ENCODE data around the gene MAP1LC3B2.

The MAP1LC3B2 gene

DNA sequence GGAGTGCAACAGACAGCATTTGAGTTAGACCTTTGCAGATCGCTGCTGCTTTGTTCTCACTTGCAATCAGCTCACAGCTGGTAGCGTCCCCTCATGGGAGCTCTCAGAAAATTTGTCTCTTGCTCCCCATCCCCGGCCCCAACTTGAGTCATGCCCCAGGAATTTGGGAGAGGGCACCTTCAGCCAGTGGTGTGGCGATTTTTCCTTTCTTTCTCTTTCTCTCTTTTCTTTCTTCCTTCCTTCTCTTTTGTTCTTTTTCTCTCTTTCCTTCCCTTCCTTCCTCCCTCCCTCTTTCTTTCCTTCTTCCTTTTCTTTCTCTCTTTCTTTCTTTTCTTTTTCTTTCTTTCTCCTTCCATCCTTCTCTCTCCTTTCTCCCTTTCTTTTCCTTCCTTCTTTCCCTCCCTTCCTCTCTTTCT is 34.2 kb upstream of the MAP1LC3B2 start:
- TF ChIP-seq SIN3A (IDR thresholded peaks at IDR 0.05; ENCODE audit: borderline replicate concordance, insufficient read depth, low read length): no peak
- TF ChIP-seq, protein P1, sequence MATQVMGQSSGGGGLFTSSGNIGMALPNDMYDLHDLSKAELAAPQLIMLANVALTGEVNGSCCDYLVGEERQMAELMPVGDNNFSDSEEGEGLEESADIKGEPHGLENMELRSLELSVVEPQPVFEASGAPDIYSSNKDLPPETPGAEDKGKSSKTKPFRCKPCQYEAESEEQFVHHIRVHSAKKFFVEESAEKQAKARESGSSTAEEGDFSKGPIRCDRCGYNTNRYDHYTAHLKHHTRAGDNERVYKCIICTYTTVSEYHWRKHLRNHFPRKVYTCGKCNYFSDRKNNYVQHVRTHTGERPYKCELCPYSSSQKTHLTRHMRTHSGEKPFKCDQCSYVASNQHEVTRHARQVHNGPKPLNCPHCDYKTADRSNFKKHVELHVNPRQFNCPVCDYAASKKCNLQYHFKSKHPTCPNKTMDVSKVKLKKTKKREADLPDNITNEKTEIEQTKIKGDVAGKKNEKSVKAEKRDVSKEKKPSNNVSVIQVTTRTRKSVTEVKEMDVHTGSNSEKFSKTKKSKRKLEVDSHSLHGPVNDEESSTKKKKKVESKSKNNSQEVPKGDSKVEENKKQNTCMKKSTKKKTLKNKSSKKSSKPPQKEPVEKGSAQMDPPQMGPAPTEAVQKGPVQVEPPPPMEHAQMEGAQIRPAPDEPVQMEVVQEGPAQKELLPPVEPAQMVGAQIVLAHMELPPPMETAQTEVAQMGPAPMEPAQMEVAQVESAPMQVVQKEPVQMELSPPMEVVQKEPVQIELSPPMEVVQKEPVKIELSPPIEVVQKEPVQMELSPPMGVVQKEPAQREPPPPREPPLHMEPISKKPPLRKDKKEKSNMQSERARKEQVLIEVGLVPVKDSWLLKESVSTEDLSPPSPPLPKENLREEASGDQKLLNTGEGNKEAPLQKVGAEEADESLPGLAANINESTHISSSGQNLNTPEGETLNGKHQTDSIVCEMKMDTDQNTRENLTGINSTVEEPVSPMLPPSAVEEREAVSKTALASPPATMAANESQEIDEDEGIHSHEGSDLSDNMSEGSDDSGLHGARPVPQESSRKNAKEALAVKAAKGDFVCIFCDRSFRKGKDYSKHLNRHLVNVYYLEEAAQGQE (IDR thresholded peaks at IDR 0.05; ENCODE audit: insufficient read depth in 1 of 2, low read depth in 2 of 2, low read length in 2 of 2): no peak
- no peak for TF ChIP-seq TAF1 (IDR thresholded peaks at IDR 0.05; ENCODE audit: borderline replicate concordance, insufficient read depth, low read length)
- no peak for TF ChIP-seq FOXP2 (optimal IDR thresholded peaks at IDR 0.05; ENCODE audit: borderline replicate concordance, extremely low read depth, extremely low read length, insufficient read depth)
- TF ChIP-seq POLR2AphosphoS5 (IDR thresholded peaks at IDR 0.05; ENCODE audit: low read depth, low read length): no peak

DNA sequence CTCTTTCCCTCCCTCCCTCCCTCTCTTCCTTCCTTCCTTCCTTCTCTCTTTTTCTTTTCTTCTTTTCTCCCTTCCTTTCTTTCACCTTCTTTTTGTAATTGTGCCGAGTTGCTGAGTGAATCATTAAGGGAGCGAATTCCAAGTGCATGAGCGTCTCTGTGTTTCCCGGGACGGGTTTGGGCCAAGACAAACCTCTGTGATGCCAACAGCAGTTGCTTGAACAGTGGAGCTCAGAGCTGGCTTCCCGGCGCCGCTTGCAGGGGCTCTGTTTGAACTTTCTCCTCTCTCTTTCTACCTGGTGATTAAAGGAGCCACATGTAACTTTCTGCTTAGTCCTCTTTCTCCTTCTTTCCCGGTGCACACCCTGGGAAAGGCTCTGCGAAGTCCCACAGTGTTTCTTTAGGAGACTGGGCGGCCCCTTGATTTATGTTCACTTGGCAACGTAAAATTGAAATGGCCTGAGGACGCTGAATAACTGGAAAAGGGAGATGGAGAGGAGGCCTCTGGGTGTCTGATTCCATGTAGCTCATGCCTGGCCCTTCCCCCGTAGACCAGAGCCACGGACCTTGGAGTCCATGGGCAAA is 33.7 kb upstream of the MAP1LC3B2 start:
- TF ChIP-seq SIN3A (IDR thresholded peaks at IDR 0.05; ENCODE audit: borderline replicate concordance, insufficient read depth, low read length): no peak
- no peak for TF ChIP-seq TAF1 (IDR thresholded peaks at IDR 0.05; ENCODE audit: borderline replicate concordance, insufficient read depth, low read length)
- no peak for TF ChIP-seq POLR2AphosphoS5 (IDR thresholded peaks at IDR 0.05; ENCODE audit: low read depth, low read length)
- TF ChIP-seq FOXP2 (optimal IDR thresholded peaks at IDR 0.05; ENCODE audit: borderline replicate concordance, extremely low read depth, extremely low read length, insufficient read depth): no peak
- TF ChIP-seq, protein P1 (IDR thresholded peaks at IDR 0.05; ENCODE audit: insufficient read depth in 1 of 2, low read depth in 2 of 2, low read length in 2 of 2): no peak

DNA sequence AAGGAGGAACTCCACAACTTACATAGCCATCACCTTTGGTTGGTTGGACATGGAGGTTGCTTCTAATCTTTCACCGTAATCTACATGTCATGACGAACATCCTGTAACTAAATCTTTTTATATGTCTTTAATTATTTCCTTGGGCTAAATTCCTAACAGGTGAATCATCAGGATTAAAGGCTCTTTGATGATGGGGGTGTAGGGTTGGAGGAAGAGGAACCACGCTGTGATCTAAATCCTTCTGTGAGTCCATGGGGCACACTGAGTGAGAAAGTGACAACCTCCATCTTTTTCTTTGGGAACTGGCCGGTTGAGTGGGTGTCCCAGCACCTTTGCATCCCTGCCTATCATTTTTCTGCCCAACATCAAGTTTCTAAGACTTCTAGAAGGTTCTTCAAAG is 31.1 kb upstream of the MAP1LC3B2 start:
- no peak for TF ChIP-seq SIN3A (IDR thresholded peaks at IDR 0.05; ENCODE audit: borderline replicate concordance, insufficient read depth, low read length)
- TF ChIP-seq, protein P1 (IDR thresholded peaks at IDR 0.05; ENCODE audit: insufficient read depth in 1 of 2, low read depth in 2 of 2, low read length in 2 of 2): no peak
- no peak for TF ChIP-seq FOXP2 (optimal IDR thresholded peaks at IDR 0.05; ENCODE audit: borderline replicate concordance, extremely low read depth, extremely low read length, insufficient read depth)
- no peak for TF ChIP-seq TAF1 (IDR thresholded peaks at IDR 0.05; ENCODE audit: borderline replicate concordance, insufficient read depth, low read length)

DNA sequence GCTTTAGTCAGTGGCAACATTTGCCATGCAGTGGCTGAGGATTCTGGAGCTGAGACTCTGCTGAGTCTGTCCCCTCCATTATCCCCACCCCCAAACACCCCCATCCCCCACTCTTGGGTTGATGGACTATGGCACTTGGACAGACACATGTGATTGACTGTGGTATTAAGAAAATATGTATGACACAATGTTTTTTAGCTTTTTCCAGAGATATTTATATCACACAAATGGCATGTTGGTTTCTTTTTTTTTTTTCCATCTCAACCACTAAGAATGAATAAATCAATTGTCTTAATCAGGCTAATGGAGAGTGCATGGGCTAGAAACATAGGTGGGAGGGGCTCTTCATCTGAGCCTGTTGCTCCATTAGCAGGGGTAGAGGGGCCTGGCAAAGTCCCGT is 30.7 kb upstream of the MAP1LC3B2 start:
- TF ChIP-seq FOXP2 (optimal IDR thresholded peaks at IDR 0.05; ENCODE audit: borderline replicate concordance, extremely low read depth, extremely low read length, insufficient read depth) (no peak), POLR2AphosphoS5 (IDR thresholded peaks at IDR 0.05; ENCODE audit: low read depth, low read length) (no peak), SIN3A (IDR thresholded peaks at IDR 0.05; ENCODE audit: borderline replicate concordance, insufficient read depth, low read length) (no peak), TAF1 (IDR thresholded peaks at IDR 0.05; ENCODE audit: borderline replicate concordance, insufficient read depth, low read length) (no peak)
- TF ChIP-seq, protein P1 (IDR thresholded peaks at IDR 0.05; ENCODE audit: insufficient read depth in 1 of 2, low read depth in 2 of 2, low read length in 2 of 2): no peak

DNA sequence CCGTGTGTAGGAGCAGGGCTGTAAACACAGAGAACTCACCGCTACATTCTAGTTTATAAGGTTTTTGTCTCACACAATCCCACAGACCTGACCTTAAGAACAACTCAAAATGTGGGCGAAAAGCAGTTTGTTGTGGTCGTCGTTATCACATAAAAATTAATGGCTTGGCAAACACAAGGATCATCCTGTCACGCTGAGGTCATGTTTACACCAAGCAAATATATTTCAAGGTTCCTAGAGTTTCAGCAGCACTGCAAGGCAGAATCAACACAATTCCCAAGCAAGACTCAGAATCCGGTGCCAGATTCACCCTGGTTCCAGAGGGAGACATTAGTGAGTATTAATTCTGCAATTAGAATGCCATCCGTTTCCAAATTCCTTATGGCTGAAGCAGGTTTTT is 30.1 kb upstream of the MAP1LC3B2 start:
- TF ChIP-seq TAF1 (IDR thresholded peaks at IDR 0.05; ENCODE audit: borderline replicate concordance, insufficient read depth, low read length): no peak
- TF ChIP-seq, protein P1 (IDR thresholded peaks at IDR 0.05; ENCODE audit: insufficient read depth in 1 of 2, low read depth in 2 of 2, low read length in 2 of 2): no peak
- no peak for TF ChIP-seq SIN3A (IDR thresholded peaks at IDR 0.05; ENCODE audit: borderline replicate concordance, insufficient read depth, low read length)
- no peak for TF ChIP-seq POLR2AphosphoS5 (IDR thresholded peaks at IDR 0.05; ENCODE audit: low read depth, low read length)
- no peak for TF ChIP-seq FOXP2 (optimal IDR thresholded peaks at IDR 0.05; ENCODE audit: borderline replicate concordance, extremely low read depth, extremely low read length, insufficient read depth)
